GM19351 (cell line): ENCODE measurements around the gene AP1B1.
"Not testable (repeated sequence)": the region's sequence is repeated elsewhere in the genome, so short reads cannot be mapped to it uniquely, and the experiment has no call there.

Experiments
- ATAC-seq: cut with Tn5 transposase; IDR thresholded peaks from one replicate; pipeline ENCODE4 v1.9.1; 2021; ENCODE audit warnings: mild to moderate bottlenecking, moderate library complexity; ENCODE audit not compliant: unreplicated experiment

Gene AP1B1

GRCh38 chr22:29387921-29388758, at the start of gene AP1B1:
TSS of gene AP1B1 (minus strand) at chr22:29388570. CDS start at chr22:29367243, 21,327 bp downstream.
- ATAC-seq: peak; percentile 82

DNA sequence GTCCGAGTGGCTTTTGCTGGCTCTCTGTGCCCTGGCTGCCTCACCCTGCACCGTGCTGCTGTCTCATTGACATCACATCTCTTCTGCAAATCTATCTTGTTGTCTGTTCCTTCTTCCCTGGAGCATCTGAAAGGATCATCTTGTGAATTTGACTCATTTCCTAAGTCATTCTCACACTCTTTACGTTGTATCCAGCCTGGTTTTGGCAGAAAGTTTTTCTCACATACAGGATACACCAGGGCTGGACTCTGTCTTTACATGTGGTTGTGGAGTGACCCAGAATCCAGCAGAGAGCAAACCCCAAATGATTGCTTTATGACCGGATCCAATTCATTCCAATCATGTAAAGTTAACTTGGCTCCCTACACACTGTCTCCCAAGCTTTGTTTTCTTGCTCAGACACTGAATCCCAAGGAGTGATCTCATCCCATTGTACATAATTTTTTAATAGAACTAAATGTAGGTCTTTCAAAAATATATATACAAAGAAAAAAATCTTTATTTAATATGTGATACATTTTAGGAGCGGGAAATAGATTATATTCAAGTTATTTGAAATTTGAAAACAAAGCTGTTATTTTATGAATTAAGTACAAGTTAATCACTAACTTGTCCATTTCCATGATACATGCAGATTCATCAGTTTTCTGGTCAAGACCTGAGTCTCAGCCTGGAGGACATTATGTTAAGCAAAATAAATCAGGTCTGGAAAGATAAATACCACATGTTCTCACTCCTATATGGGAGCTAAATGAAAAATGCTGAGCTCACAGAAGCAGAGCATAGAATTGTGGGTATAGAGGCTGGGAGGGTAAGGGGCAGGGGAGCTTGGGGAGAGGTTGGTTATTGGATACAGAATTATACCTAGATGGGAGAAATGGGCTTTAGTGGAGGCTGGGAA, 47.1 kb upstream of the AP1B1 start:
- no peak for ATAC-seq

GRCh38 chr22:29434288-29434687, 45.9 kb upstream of the AP1B1 start:
- ATAC-seq: no peak

DNA sequence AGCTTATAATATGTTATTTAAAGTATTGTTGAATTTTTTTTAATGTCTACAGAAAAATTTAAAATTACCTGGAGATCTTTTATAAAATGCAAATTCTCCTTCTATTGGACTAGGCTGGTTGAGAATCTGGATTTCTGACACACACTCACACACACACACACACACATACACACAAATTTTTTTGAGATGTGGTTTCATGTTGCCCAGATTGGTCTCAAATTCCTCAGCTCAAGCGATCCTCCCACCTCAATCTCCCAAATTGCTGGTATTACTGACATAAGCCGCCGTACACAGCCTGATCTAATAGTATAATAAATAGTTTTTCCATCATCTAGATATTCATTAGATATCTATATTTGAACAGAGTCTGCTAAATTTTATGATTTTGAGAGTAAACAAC, 45.5 kb upstream of the AP1B1 start:
- ATAC-seq: no peak

- no peak for ATAC-seq
These were observed 43.6 kb upstream of the AP1B1 start for GRCh38 chr22:29431986-29432385.

- ATAC-seq: no peak
These were observed 38.9 kb upstream of the AP1B1 start for GRCh38 chr22:29427176-29427760.

DNA sequence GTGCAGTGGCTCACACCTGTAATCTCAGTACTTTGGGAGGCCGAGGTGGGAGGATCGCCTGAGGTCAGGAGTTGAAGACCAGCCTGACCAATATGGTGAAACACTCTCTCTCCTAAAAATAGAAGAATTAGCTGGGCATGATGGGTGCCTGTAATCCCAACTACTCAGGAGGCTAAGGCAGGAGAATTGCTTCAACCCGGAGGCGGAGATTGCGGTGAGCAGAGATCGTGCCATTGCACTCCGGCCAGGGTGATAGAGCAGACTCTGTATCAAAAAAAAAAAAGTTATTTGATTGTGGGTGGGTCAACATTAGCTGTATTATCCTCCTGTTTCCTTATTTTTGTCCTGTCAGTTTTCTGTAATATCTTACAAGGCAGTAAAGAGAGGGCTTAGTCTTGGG, 38.1 kb upstream of the AP1B1 start:
- no peak for ATAC-seq

DNA sequence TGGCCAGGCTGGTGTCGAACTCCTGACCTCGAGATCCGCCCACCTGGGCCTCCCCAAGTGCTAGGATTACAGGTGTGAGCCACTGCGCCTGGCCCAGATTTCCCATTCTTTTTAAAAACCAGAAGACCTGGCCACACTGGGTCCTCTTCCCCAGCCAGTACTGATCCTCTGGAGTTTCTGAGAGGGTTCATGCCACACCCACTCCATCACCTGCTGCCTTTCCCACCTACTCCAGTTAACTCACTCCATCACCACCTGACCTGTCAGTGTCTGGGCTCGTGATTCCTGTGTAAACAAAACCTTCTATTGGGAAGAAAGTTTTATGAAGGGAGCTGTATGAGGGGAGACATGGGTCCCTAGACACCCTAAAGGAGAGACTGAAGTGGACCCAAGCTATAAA, 30.3 kb upstream of the AP1B1 start:
- ATAC-seq: not testable (repeated sequence)

- ATAC-seq: not testable (repeated sequence)
These were observed 26.7 kb upstream of the AP1B1 start for GRCh38 chr22:29414951-29415591.

- ATAC-seq: not testable (repeated sequence)
These were observed 24.4 kb upstream of the AP1B1 start for GRCh38 chr22:29412772-29413171.

DNA sequence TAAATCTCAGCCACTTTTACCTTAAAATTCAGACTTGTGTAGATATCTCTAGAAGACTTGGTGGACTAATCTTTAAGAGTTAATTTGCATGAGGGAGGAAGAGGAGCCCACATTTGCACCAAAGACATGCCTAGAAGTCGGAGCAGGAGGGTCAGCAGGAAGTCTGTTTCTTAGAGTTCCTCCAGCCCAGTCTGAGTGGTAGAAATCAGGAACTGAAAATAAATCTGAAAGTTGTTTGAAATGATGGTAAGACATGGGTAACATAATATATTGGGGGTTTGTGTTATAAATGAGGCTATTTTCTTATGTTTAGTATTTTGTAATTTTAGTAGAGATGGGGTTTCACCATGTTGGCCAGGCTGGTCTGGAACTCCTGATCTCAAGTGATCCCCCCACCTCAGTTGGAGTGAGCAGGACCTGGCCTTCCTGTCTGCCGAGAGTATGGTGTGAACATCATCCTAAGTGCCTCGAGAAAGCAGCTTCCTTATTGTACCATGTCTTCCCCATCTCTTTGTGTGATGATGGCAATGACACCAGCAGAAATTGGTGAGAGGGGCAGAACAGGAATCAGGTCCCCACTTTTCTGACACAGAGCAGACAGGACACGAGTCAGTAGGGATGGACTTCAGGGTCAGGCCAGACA, 23.3 kb upstream of the AP1B1 start:
- peak; percentile 59 for ATAC-seq

- no peak for ATAC-seq
These were observed 20.6 kb upstream of the AP1B1 start for GRCh38 chr22:29408940-29409339.

GRCh38 chr22:29401538-29401937, 13.2 kb upstream of the AP1B1 start:
- ATAC-seq: not testable (repeated sequence)

GRCh38 chr22:29400576-29400975, 12.2 kb upstream of the AP1B1 start:
- ATAC-seq: no peak

DNA sequence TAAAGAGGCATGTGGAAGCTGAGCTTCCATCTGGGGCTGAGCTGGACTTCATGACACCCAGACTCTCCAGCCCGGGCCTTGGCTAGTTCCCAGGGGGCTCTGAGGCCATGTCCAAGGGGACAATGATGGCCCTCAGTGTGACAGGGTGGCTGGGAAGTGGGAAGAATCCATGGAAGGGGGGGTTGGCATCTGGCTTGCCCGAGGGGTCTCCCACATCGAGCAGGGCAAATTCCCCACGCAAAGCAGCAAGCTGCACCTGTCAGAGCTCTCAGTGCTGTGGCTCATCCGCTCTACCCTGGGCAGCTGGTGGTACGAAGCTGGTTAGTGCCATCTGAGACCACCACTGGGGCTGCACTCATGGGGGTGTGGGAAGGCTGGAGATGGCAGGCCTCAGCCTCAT, 9.4 kb upstream of the AP1B1 start:
- no peak for ATAC-seq

GRCh38 chr22:29396126-29396525, 7.8 kb upstream of the AP1B1 start:
- no peak for ATAC-seq

DNA sequence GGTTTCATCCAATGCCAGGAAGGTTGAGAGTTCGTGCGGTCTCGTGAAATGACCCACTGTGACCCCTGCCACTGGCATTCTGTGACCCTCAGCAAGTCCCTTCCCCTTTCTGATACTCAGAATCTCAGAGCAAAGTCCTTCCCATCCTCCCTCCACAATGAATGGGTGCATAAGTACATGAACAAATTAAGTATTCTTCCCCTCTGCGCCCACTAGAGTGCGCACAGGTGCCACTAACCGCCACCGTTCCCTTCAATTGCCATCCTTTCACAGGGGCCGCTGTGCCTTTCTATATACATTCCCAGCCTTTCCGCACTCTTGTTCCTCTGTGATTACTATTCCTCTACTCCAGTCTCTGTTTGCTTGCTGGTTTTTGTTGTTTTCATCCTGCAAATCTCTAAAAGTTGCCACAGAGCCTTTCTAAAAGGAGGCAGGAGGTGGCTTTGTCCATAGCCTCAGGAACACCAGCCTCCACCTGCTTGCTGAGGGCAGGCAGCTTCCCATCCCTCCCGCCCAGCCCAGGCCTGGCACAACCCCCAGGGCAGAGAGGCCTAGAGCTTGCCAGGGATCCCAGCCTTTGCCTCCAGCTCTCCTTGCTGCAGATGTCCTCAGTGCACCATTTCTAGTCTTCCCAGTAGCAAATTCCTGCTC, 6.7 kb upstream of the AP1B1 start:
- ATAC-seq: no peak

DNA sequence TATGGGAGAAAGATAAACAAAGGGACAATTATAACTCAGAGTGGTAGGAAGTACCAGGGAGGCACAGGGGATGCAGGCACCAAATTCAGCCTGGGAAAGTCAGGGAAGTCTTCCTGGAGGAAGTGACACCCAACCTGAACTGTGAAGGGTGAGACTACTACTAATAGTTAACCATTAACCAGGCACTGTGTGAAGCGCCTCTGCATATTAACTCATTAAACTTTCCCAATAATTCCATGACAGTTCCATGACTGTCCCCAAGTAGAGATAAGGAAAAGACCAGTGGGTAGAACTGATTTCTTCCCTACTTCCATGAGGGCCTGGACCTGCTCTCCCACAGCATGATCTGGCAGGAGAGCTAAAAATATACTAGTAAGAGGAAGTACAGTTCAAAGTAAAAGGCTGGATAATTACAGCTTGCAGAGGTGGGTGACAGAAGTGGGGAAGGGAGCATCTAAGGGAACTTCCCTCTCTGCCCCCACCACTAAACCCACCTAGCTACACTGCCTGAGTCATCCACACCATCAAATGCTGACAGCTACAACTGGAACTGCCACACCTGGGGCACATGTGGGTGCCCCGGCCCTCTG, 4.7 kb upstream of the AP1B1 start:
- ATAC-seq: no peak

GRCh38 chr22:29391546-29391945, 3.2 kb upstream of the AP1B1 start:
- no peak for ATAC-seq

- no peak for ATAC-seq
These were observed 1.9 kb upstream of the AP1B1 start for GRCh38 chr22:29390270-29390669.
